Colonic mucosa (tissue), 4 donors: ENCODE data around the gene FOCAD. TPM values are rescaled to one million over a fixed set of nuclear protein-coding genes. Genes with fewer than 3 reads are reported as not detected.

Source experiments
- DNase-seq: peaks from one replicate; pipeline ENCODE4 v3.0.0-alpha.2; 2020
- H3K27ac ChIP-seq: fragments of 200-600 bp; one replicate; pipeline ENCODE4 v1.8.0; 2021
- H3K27me3 ChIP-seq: fragments of 200-600 bp; one replicate; pipeline ENCODE4 v1.8.0; 2021
- H3K36me3 ChIP-seq: fragments of 200-600 bp; one replicate; pipeline ENCODE4 v1.8.0; 2021
- H3K4me1 ChIP-seq: fragments of 200-600 bp; one replicate; pipeline ENCODE4 v1.8.0; 2021; ENCODE audit warnings: mild to moderate bottlenecking
- H3K4me3 ChIP-seq: fragments of 200-600 bp; one replicate; pipeline ENCODE4 v1.8.0; 2021
- H3K9ac ChIP-seq, 2 donors: one replicate each; pipeline ENCODE4 v1.7.0; 2013; ENCODE audit warnings: control low read depth in 2 of 2, low read depth in 2 of 2, low read length in 2 of 2
- H3K9me3 ChIP-seq: fragments of 200-600 bp; one replicate; pipeline ENCODE4 v1.8.0; 2021
- intact Hi-C: fragments of 100-400 bp; cut with DNase I; formaldehyde crosslinking; loops from one replicate; pipeline ENCODE4 v1.14.1; 2022
- total RNA-seq, 2 donors: library from RNA; stranded (reverse); fragmentation: NEBNext Ultra II Directional in 1 of 2; extraction: Animal tissue kit (Norgen Biotek cat#: 25700) in 1 of 2; gene quantifications; one replicate each; pipeline ENCODE4 v1.2.1, GENCODE V29; 2021
- TF ChIP-seq, protein P1 (sequence below): fragments of 200-600 bp; IDR thresholded peaks from one replicate; pipeline ENCODE4 v1.8.0; 2022; ENCODE audit warnings: antibody characterized with exemption, mild to moderate bottlenecking
- donor health status: healthy.
- donor health status: DM: no; HTN: no; CAD: no.
- donor health status: DM: no; HTN: no; CAD: no.

The FOCAD gene
- total RNA-seq, 2 donors from 2014 or later, result 26.8 to 44.3 TPM

DNA sequence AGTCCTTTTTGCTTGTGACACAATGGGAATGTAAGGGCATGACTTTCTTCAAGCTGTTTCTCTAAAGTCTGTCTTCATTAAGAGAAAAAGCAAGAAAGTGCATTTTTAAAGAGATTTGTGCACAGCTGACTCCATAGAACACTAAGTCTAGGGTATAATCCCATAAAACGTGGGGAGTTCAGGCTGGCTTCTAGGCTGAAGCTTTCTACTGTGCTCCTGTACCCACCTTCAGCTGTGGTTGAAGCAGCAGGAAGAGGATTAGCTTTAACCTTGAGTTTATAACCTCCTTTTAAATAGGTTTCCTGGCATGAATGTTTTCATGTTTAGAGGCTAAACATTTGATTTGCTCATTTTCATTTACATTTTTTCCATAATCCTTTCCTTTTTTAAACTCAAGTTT lies 220.9 kb downstream of the FOCAD start:
- intact Hi-C loops, result no loop called here

DNA sequence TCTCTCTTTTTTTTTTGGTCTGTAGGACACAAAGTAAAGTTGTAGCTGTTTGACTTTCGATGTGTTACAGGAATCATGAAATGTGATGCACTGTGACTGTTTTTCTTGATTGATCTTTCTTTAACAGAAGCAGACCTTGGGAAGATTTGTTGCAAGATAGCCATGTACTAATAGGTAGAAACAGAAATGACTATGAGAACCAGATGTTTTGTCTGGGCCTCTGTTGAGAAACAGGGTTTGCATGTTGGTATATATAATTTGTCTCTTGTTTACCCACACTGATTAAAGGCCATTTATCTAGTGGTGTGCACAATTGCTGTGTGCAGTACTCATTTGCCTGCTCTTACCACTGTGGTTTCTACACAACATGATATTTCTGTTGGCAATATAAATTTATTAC lies 222.3 kb downstream of the FOCAD start:
- no peak for DNase-seq
- no peaks in the 10 kb centered on the region for H3K27me3 ChIP-seq
- H3K9me3 ChIP-seq, result no peaks in the 10 kb centered on the region
- no peaks in the 10 kb centered on the region for H3K36me3 ChIP-seq
- H3K27ac ChIP-seq, result no peak overlapping the region
- H3K4me3 ChIP-seq, result no peak overlapping the region
- intact Hi-C loops, result no loop called here
- no peaks in the 10 kb centered on the region for H3K4me1 ChIP-seq
- H3K9ac ChIP-seq, result no peak overlapping the region
- TF ChIP-seq, protein P1, sequence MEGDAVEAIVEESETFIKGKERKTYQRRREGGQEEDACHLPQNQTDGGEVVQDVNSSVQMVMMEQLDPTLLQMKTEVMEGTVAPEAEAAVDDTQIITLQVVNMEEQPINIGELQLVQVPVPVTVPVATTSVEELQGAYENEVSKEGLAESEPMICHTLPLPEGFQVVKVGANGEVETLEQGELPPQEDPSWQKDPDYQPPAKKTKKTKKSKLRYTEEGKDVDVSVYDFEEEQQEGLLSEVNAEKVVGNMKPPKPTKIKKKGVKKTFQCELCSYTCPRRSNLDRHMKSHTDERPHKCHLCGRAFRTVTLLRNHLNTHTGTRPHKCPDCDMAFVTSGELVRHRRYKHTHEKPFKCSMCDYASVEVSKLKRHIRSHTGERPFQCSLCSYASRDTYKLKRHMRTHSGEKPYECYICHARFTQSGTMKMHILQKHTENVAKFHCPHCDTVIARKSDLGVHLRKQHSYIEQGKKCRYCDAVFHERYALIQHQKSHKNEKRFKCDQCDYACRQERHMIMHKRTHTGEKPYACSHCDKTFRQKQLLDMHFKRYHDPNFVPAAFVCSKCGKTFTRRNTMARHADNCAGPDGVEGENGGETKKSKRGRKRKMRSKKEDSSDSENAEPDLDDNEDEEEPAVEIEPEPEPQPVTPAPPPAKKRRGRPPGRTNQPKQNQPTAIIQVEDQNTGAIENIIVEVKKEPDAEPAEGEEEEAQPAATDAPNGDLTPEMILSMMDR, result no peak

More for the DNA sequence above, 220.9 kb downstream of the FOCAD start:
- H3K9ac ChIP-seq, result no peak overlapping the region
- TF ChIP-seq, protein P1, result no peak
- H3K4me1 ChIP-seq, result no peaks in the 10 kb centered on the region
- H3K36me3 ChIP-seq, result no peaks in the 10 kb centered on the region
- H3K4me3 ChIP-seq, result no peak overlapping the region
- H3K27ac ChIP-seq, result no peak overlapping the region
- no peaks in the 10 kb centered on the region for H3K27me3 ChIP-seq
- no peaks in the 10 kb centered on the region for H3K9me3 ChIP-seq
- no peak for DNase-seq

DNA sequence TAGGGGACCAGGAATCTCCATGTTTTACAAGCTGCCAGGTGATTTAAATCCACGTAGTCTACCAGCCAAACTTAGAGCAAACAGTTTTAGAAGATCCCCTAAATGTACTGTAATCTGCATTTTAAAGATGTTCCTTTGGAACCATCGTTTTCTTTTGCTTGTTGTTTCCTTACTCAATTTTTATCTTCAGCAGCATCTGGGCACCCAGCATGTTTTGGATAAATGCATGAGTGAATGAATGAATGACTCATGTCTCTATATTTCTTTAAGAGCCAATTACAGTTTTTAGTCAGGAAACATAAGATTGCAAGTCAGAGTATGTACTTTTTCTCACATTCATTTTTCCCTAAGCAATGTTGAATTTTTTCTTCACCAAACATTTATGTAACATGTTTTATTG lies 224.4 kb downstream of the FOCAD start:
- Histone ChIP-seq H3K27ac (no peak overlapping the region), H3K36me3 (no peaks in the 10 kb centered on the region), H3K9ac (no peak overlapping the region), H3K9me3 (no peaks in the 10 kb centered on the region), H3K4me3 (no peak overlapping the region), H3K4me1 (no peaks in the 10 kb centered on the region), H3K27me3 (no peaks in the 10 kb centered on the region)
- TF ChIP-seq, protein P1, result no peak
- no peak for DNase-seq
- intact Hi-C loops, result no loop called here

DNA sequence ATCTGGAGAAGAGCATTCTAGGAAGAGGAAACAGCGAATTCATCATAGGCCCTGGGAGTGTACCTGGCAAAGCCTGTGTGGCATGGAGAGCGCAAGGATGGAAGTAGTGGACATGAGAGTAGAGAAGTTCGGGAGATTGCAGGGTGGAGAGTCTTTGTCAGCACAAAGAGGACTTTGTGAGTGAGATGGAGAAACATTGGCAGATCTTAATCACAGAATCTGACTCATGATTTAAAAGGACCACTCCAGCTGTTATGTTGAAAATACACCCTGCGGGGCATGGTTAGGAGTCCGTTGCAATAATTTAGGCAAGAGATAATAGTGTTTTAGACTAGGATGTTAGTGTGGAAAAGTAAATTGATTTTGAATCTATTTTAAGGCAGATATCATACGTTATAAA lies 230.5 kb downstream of the FOCAD start:
- no peak for DNase-seq
- no peaks in the 10 kb centered on the region for H3K4me1 ChIP-seq
- TF ChIP-seq, protein P1, result no peak

DNA sequence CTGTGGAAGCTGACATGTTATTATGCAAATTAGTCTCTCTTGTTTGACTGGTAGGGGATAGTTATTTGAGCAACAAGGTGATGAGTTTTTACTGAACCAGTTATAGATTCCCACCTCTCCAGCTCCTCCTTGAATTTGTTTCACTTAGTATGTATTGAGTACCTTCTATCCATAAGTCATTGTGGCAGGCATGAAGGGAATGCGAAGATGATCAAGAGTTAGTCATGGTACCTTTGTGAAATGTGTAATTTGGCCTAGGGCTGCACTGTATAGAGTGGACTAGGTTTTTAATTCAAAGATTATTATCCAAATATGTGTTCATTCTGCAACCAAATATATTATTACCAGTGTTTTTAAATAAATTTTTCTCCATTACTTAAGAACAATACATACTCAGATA lies 237.3 kb downstream of the FOCAD start:
- H3K27ac ChIP-seq, result no peak overlapping the region
- intact Hi-C loops, result no loop called here
- no peaks in the 10 kb centered on the region for H3K9me3 ChIP-seq
- no peak overlapping the region for H3K4me3 ChIP-seq
- no peaks in the 10 kb centered on the region for H3K36me3 ChIP-seq
- H3K4me1 ChIP-seq, result no peaks in the 10 kb centered on the region
- no peak for DNase-seq
- TF ChIP-seq, protein P1, result no peak
- H3K9ac ChIP-seq, result no peak overlapping the region
- H3K27me3 ChIP-seq, result no peaks in the 10 kb centered on the region

More for the DNA sequence above, 230.5 kb downstream of the FOCAD start:
- Histone ChIP-seq H3K36me3 (no peaks in the 10 kb centered on the region), H3K9me3 (no peaks in the 10 kb centered on the region), H3K4me3 (no peak overlapping the region), H3K9ac (no peak overlapping the region), H3K27me3 (no peaks in the 10 kb centered on the region), H3K27ac (no peak overlapping the region)
- intact Hi-C loops, result no loop called here
